Activated naive CD4-positive, alpha-beta T cell treated with anti-CD3 and anti-CD28 coated beads, Interleukin-2, amount 50 U/mL, for 72 hours (primary cell): ENCODE data around the gene NUDC. TPM values are rescaled to one million over a fixed set of nuclear protein-coding genes. Genes with fewer than 3 reads are reported as not detected.

Experiments used
- ATAC-seq, 2 donors: fragments of 150-1000 bp; cut with Tn5 transposase; 2 replicates each; pipeline ENCODE4 v1.10.0; 2021; ENCODE audit warnings: mild to moderate bottlenecking in 2 of 2, moderate library complexity in 2 of 2
- DNase-seq, 2 donors: peaks; one replicate each; pipeline ENCODE4 v3.0.0; 2021 to 2022; ENCODE audit warnings: low spot score in 2 of 2
- H3K27ac Mint-ChIP-seq, 2 donors: one replicate each; pipeline ENCODE4 v1.8.0; 2022; ENCODE audit warnings: mild to moderate bottlenecking in 2 of 2, mixed read lengths in 2 of 2
- H3K36me3 Mint-ChIP-seq, 2 donors: one replicate each; pipeline ENCODE4 v1.8.0; 2022; ENCODE audit warnings: mixed read lengths in 2 of 2
- H3K9me3 Mint-ChIP-seq, 2 donors: one replicate each; pipeline ENCODE4 v1.8.0; 2022; ENCODE audit warnings: mixed read lengths in 2 of 2
- total RNA-seq, 2 donors: library from RNA; stranded (reverse); gene quantifications; one replicate each; pipeline ENCODE4 v1.2.3, GENCODE V29; 2022

NUDC gene
- total RNA-seq, 2 donors from 2014 or later = 60.5 to 93.7 TPM

DNA sequence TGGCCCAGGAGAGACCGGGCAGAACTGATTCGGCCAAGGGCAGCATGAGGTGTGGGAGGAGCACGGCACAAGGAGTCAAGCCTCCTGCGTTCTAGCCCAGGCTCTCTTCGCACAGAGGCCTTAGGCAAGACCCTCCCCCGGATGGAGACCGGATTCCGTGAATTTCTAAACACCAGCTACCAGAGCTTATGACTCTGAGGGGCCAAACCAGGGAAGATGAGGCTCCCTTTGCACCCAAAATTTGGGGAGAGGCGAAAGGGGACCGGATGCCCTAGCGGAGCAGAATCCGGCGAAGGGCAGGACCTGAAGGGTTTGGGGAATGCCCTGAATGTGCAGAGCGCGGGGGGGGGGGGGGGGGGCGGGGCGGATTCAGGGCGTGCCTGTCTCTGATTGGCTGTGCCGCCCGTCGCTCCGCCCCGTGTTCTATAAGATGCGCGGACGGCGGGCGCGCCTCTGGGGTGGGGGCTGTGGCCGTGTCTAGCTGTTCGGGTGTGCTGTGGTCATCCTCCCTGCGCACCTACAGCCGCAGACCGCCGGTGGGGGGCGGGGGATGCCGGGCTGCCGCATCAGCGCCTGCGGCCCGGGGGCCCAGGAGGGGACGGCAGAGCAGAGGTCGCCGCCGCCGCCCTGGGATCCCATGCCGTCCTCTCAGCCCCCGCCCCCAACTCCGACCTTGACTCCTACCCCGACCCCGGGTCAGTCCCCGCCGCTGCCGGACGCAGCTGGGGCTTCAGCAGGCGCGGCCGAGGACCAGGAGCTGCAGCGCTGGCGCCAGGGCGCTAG, 71.9 kb downstream of the NUDC start, which contains the start of gene TRNP1:
TSS of gene TRNP1 (plus strand) at position 456 of the 783 bp plus-strand sequence. CDS start at position 551, 95 bp downstream.
- peak; percentile 76 to 80 for ATAC-seq
- H3K27ac Mint-ChIP-seq = no peak within 1 kb of the TSS
- DNase-seq = peak; percentile 60 to 73
- H3K9me3 Mint-ChIP-seq = no peaks in the 10 kb centered on the region
- no peaks in the 10 kb centered on the region for H3K36me3 Mint-ChIP-seq

DNA sequence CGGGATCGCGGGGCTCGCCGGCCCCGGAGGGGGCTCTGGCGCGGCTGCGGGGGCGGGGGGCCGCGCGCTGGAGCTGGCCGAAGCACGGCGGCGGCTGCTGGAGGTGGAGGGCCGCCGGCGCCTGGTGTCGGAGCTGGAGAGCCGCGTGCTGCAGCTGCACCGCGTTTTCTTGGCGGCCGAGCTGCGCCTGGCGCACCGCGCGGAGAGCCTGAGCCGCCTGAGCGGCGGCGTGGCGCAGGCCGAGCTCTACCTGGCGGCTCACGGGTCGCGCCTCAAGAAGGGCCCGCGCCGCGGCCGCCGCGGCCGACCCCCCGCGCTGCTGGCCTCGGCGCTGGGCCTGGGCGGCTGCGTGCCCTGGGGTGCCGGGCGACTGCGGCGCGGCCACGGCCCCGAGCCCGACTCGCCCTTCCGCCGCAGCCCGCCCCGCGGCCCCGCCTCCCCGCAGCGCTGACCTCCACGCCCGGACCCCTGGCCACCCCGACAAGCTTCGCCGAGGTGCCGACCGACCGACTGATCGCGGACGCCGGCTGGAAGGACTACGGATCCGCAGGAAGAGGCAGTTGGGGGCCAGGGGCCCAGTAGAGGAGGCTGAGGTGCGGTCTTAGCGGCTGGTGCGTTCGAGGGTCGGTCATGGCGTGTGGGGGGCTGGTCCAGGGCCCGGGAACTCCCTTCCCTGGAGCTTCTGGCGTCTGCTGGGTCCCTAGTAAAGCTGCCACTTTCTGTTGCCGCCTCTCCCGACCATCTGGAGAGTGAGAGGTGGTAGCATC, 72.7 kb downstream of the NUDC start:
- Mint-ChIP-seq H3K27ac (no peak overlapping the region), H3K9me3 (no peaks in the 10 kb centered on the region), H3K36me3 (no peaks in the 10 kb centered on the region)
- peak in 1 of 2 donors; percentile 53 for DNase-seq
- ATAC-seq = peak; percentile 15 to 38

DNA sequence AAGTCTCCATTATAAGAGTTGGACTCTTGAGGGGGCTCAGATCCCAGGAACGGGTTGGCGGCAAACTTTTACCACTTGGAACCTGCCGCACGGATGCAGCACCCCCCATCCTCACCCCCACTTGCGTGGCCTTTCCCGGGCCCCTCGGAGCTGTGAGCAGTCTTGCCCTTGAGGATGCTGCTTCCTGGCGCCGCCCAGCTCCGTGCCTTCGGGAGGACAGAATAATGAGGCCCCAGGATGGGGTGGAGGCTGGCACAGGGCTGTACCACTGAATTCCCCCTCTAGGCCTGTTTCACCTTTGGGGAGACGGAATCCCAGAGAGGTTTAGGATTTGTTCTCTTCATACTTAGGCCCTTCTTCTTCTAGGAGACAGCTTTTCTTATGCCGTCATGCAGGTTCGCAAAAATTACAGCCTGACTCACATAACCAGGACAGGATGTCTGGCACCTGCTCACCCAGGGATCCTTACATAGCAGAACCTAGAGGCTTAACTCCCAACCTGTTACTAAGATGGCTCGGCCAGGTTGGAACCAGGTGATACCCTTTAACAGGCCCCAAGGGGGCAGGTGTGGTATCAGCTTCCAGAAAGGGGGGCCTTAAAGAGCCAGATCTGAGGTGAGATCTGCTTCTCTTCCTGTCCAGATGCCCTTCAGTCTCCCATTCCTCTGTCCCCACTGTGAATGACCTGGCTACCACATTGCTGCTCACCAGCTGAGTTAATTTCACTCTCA, 73.4 kb downstream of the NUDC start:
- H3K9me3 Mint-ChIP-seq = no peaks in the 10 kb centered on the region
- H3K36me3 Mint-ChIP-seq = no peaks in the 10 kb centered on the region
- H3K27ac Mint-ChIP-seq = no peak overlapping the region
- DNase-seq = no peak
- ATAC-seq = no peak

DNA sequence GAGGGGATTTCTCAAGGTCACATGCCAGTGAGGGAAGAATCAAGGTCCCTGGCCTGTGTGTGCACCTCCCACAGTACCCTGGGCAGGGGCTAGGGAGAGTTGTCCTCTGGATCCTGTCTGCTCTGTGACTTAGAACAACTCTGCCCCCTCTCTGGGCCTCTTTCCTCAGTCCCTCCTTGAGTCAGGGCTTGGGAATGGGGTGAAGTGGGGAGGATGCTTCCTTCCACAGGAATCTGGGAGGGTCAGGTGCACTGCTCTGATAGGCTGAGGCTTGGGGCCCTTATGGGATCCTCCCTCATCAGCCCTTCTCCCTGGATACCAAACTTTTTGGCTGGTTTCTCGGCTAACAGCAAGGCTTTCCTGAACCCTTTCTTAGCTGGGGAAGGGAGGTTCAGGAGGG, 74.5 kb downstream of the NUDC start:
- ATAC-seq (no peak), DNase-seq (no peak)
- Mint-ChIP-seq H3K9me3 (no peaks in the 10 kb centered on the region), H3K27ac (no peak overlapping the region), H3K36me3 (no peaks in the 10 kb centered on the region)

Other genes with a start within 250 kb of the NUDC start
- gene ARID1A, start 225.7 kb upstream of the NUDC start, total RNA-seq = 100 to 1,000 TPM; 110 to 116 TPM
- 10 to 100 TPM; 15.9 to 21.0 TPM for gene PIGV, start 133.8 kb upstream of the NUDC start, total RNA-seq
- 10 to 100 TPM; 37.8 to 59.5 TPM for gene ZDHHC18, start 95.1 kb upstream of the NUDC start, total RNA-seq
- 1 to 10 TPM; 1.1 to 2.3 TPM for gene SFN, start 58.6 kb upstream of the NUDC start, total RNA-seq
- gene GPN2, start 31.5 kb upstream of the NUDC start, total RNA-seq = 10 to 100 TPM; 29.5 to 56.1 TPM
- 10 to 100 TPM; 11.7 to 13.2 TPM for gene GPATCH3, start 21.3 kb upstream of the NUDC start, total RNA-seq
- not detected for gene NR0B2, start 7.8 kb upstream of the NUDC start, total RNA-seq
- gene KDF1, start 38.7 kb downstream of the NUDC start, total RNA-seq = under 1 TPM in 1 of 2 donors, not detected in 1; 0.27 TPM
- under 1 TPM in 1 of 2 donors, not detected in 1; 0.29 TPM for gene TRNP1, start 71.9 kb downstream of the NUDC start, total RNA-seq
- under 1 TPM in 1 of 2 donors, not detected in 1; 0.09 TPM for gene TENT5B, start 91.1 kb downstream of the NUDC start, total RNA-seq
- 10 to 100 TPM; 16.2 to 18.8 TPM for gene SLC9A1, start 233.4 kb downstream of the NUDC start, total RNA-seq